ENCODE data around the gene HADH. TPM values are rescaled to one million over a fixed set of nuclear protein-coding genes. Genes with fewer than 3 reads are reported as not detected.

The HADH gene
- total RNA-seq, 4 donors from 2014 or later: 32.7 to 60.4 (median 50.9) TPM

DNA sequence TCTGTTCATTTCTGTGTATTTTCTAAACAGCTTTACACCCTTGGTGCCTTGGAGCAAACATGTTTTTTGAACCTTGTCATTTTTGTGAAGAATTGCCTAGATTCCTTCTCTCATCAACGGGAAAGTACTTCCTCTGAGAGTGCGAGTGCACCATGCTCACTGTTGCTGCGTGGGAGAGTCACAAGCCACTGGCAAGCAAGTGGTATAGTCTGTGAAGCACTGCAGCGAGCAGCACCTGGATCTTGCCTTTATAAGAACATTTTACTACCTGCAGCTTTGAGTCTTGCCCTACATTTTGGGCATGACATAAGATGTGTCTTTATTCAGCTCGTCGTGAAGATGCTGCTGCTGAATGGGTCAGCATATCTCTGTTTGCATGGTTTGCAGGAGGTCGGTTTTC is 44.9 kb downstream of the HADH start:
- Histone ChIP-seq H3K9me3 (no peaks in the 10 kb centered on the region), H3K27ac (no peak overlapping the region), H3K27me3 (no peaks in the 10 kb centered on the region), H3K36me3 (peaks cover 8 to 18% of the 10 kb centered on the region in 2 donors), H3K4me3 (replicated peaks in 1 of 3) (no peak overlapping the region), H3K4me1 (no peaks in the 10 kb centered on the region)
- DNase-seq: no peak
- intact Hi-C loops (cut with DNase I): no loop called here
- WGBS, 2 donors: 81 to 88% methylated on average over 7 of the region's 7 CpGs
- TF ChIP-seq CTCF (IDR thresholded peaks at IDR 0.05) (no peak), POLR2A (IDR thresholded peaks at IDR 0.05) (no peak)

DNA sequence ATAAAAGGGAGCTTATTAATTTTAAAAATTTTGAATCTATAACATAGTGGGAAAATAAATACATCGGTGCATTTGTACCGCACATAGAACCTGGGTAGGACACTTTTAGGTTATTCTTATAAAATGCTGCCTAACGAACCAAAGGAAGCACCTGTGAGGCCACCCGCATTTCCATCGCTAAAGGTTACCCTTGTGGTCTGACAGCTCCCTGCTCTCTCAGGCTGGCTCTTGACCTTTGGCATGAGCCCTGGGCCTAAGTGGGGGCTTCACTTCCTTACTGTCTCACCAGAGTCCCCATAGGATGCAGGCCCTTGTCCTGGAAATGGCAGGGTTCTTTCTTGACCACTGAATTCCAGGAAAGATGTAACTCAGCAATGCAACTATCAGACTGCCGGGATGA is 46.0 kb downstream of the HADH start:
- H3K4me3 ChIP-seq (replicated peaks in 1 of 3): no peak overlapping the region
- H3K9me3 ChIP-seq: no peaks in the 10 kb centered on the region
- H3K4me1 ChIP-seq: no peaks in the 10 kb centered on the region
- no peak overlapping the region for H3K27ac ChIP-seq
- intact Hi-C loops (cut with DNase I): no loop called here
- H3K36me3 ChIP-seq: peaks cover 8 to 15% of the 10 kb centered on the region in 2 donors
- TF ChIP-seq POLR2A (IDR thresholded peaks at IDR 0.05): no peak
- TF ChIP-seq CTCF (IDR thresholded peaks at IDR 0.05): no peak
- no peak for DNase-seq
- H3K27me3 ChIP-seq: no peaks in the 10 kb centered on the region
- WGBS, 2 donors: 85 to 86% methylated on average over 6 of the region's 6 CpGs

GRCh38 chr4:108036213-108036612 is 46.5 kb downstream of the HADH start:
- peaks cover 8 to 15% of the 10 kb centered on the region in 2 donors for H3K36me3 ChIP-seq
- WGBS, 2 donors: 87% methylated on average over 7 of the region's 7 CpGs
- TF ChIP-seq CTCF (IDR thresholded peaks at IDR 0.05) (no peak), POLR2A (IDR thresholded peaks at IDR 0.05) (no peak)

DNA sequence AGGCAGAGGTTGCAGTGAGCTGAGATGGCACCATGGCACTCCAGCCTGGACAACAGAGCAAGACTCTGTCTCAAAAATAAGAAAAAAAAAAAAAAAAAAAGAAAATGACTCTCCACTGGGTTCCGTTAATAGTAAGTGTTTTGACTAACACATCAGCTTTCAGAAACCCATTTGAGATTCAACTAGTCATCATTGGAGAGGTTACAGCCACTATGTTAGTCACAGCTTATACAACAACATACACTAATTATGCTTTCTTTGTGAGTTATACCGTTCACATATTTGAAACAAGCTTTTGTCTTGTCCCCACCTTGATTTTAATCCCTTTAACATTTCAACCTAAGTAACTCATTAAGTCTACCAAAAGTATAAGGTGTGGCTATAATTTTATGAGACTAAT is 48.2 kb downstream of the HADH start:
- intact Hi-C loops (cut with DNase I): no loop called here
- H3K4me1 ChIP-seq: no peaks in the 10 kb centered on the region
- H3K27ac ChIP-seq: no peak overlapping the region
- no peak for DNase-seq
- no peak overlapping the region for H3K4me3 ChIP-seq (replicated peaks in 1 of 3)
- TF ChIP-seq POLR2A (IDR thresholded peaks at IDR 0.05): no peak
- TF ChIP-seq CTCF (IDR thresholded peaks at IDR 0.05): no peak
- peaks cover 8 to 15% of the 10 kb centered on the region in 2 donors for H3K36me3 ChIP-seq
- no peaks in the 10 kb centered on the region for H3K9me3 ChIP-seq
- 94 to 96% methylated on average over 2 of the region's 2 CpGs for WGBS, 2 donors
- no peaks in the 10 kb centered on the region for H3K27me3 ChIP-seq

More at GRCh38 chr4:108036213-108036612, 46.5 kb downstream of the HADH start:
- no peaks in the 10 kb centered on the region for H3K9me3 ChIP-seq
- DNase-seq: no peak
- no peaks in the 10 kb centered on the region for H3K27me3 ChIP-seq
- no peak overlapping the region for H3K4me3 ChIP-seq (replicated peaks in 1 of 3)
- intact Hi-C loops (cut with DNase I): no loop called here
- H3K27ac ChIP-seq: no peak overlapping the region
- H3K4me1 ChIP-seq: no peaks in the 10 kb centered on the region

GRCh38 chr4:108042927-108043326 is 53.2 kb downstream of the HADH start:
- intact Hi-C loops (cut with DNase I): no loop called here
- TF ChIP-seq CTCF (IDR thresholded peaks at IDR 0.05): no peak
- H3K4me1 ChIP-seq: peaks cover 20 to 32% of the 10 kb centered on the region in 2 donors
- H3K27me3 ChIP-seq: no peaks in the 10 kb centered on the region
- no peak overlapping the region for H3K4me3 ChIP-seq (replicated peaks in 1 of 3)
- no peaks in the 10 kb centered on the region for H3K9me3 ChIP-seq
- no peak for DNase-seq
- 94 to 96% methylated on average over 3 of the region's 3 CpGs for WGBS, 2 donors
- no peaks in the 10 kb centered on the region for H3K36me3 ChIP-seq
- H3K27ac ChIP-seq: no peak overlapping the region

Data from thyroid gland (tissue), 4 donors.